SK-N-SH (cell line): ENCODE data around the gene SCG2. TPM values are rescaled to one million over a fixed set of nuclear protein-coding genes. Genes with fewer than 3 reads are reported as not detected.

Experiments
- CTCF ChIA-PET: fragments of 300-600, 350-600 bp; formaldehyde crosslinking; extraction: SDS; loops from one replicate; lab custom pipeline; 2021; lab: Yijun Ruan, JAX
- POLR2A ChIA-PET: fragments of 350-600 bp; sonication (Branson Sonifier 250); formaldehyde crosslinking; extraction: SDS; loops from one replicate; lab custom pipeline; 2020; ENCODE audit warnings: antibody characterized with exemption, inconsistent platforms; lab: Yijun Ruan, JAX
- DNase-seq: peaks from one replicate; pipeline ENCODE4 v3.0.0; 2012
- H2AFZ ChIP-seq: fragments of 200-600 bp; sonication (generic); 2 replicates; pipeline ENCODE4 v1.8.1; 2016; ENCODE audit warnings: antibody characterized with exemption, mild to moderate bottlenecking, low read depth
- H3F3A ChIP-seq: fragments of 200-600 bp; sonication (generic); replicated peaks from 2 replicates; pipeline ENCODE3; 2016; ENCODE audit warnings: antibody characterized with exemption, mild to moderate bottlenecking; ENCODE audit not compliant: insufficient read depth
- H3K27ac ChIP-seq, 2 experiments: fragments of 200-500 bp in 1 of 2; fragments of 200-600 bp in 1 of 2; sonication (Bioruptor generic) in 1 of 2; sonication (generic), shearing (Covaris generic) in 1 of 2; 2 replicates each; pipeline versions ENCODE4 v1.5.1 to v1.6.1; 2014 to 2016; ENCODE audit warnings: low read depth in 2 of 2, inconsistent platforms in 1 of 2, low read length in 1 of 2, mild to moderate bottlenecking in 1 of 2, mixed read lengths in 1 of 2
- H3K27me3 ChIP-seq: fragments of 200-600 bp; sonication (generic), shearing (Covaris generic); 2 replicates; pipeline ENCODE4 v1.6.1; 2016; ENCODE audit warnings: mixed run types; ENCODE audit not compliant: insufficient read depth
- H3K36me3 ChIP-seq, 2 experiments: fragments of 200-500 bp in 1 of 2; fragments of 200-600 bp in 1 of 2; sonication (Bioruptor generic) in 1 of 2; sonication (generic) in 1 of 2; replicated peaks in 1 of 2; 2 replicates each; pipeline versions ENCODE3 to v1.5.1; 2014 to 2016; ENCODE audit warnings: low read length in 1 of 2, mild to moderate bottlenecking in 1 of 2; ENCODE audit not compliant: insufficient read depth in 2 of 2, control insufficient read depth in 1 of 2
- H3K4me1 ChIP-seq, 2 experiments: fragments of 200-500 bp in 1 of 2; fragments of 200-600 bp in 1 of 2; sonication (Bioruptor generic) in 1 of 2; sonication (generic), shearing (Covaris generic) in 1 of 2; 2 replicates each; pipeline versions ENCODE4 v1.5.1 to v1.6.1; 2014 to 2016; ENCODE audit warnings: low read depth in 1 of 2, low read length in 1 of 2, mixed run types in 1 of 2; ENCODE audit not compliant: insufficient read depth in 2 of 2, control insufficient read depth in 1 of 2
- H3K4me2 ChIP-seq: fragments of 200-600 bp; sonication (generic), shearing (Covaris generic); 2 replicates; pipeline ENCODE4 v1.6.1; 2017; ENCODE audit warnings: mixed run types
- H3K4me3 ChIP-seq, 2 experiments: fragments of 200-500 bp in 1 of 2; fragments of 200-600 bp in 1 of 2; sonication (Bioruptor generic) in 1 of 2; sonication (generic), shearing (Covaris generic) in 1 of 2; 2 replicates each; pipeline versions ENCODE4 v1.5.1 to v1.8.1; 2014 to 2016; ENCODE audit warnings: low read depth in 2 of 2, inconsistent platforms in 1 of 2, low read length in 1 of 2, mild to moderate bottlenecking in 1 of 2, mixed read lengths in 1 of 2, moderate library complexity in 1 of 2
- H3K79me2 ChIP-seq: fragments of 200-600 bp; sonication (generic); 2 replicates; pipeline ENCODE4 v1.8.1; 2017; ENCODE audit warnings: mild to moderate bottlenecking; ENCODE audit not compliant: insufficient read depth
- H3K9ac ChIP-seq: fragments of 200-600 bp; sonication (generic); 2 replicates; pipeline ENCODE4 v1.6.1; 2017; ENCODE audit warnings: mixed run types
- H3K9me2 ChIP-seq: fragments of 200-600 bp; sonication (generic); 2 replicates; pipeline ENCODE4 v1.6.1; 2017; ENCODE audit warnings: mixed run types
- H3K9me3 ChIP-seq: fragments of 200-600 bp; sonication (generic); 2 replicates; pipeline ENCODE4 v1.6.1; 2017; ENCODE audit warnings: mixed run types, mild to moderate bottlenecking, moderate library complexity
- H4K20me1 ChIP-seq: fragments of 200-600 bp; sonication (generic); 2 replicates; pipeline ENCODE4 v1.6.1; 2017; ENCODE audit warnings: mild to moderate bottlenecking, mixed run types; ENCODE audit not compliant: insufficient read depth
- ELF1 ChIP-seq: IDR thresholded peaks from 2 replicates; pipeline ENCODE4 v1.4.0; 2012
- GABPA ChIP-seq: IDR thresholded peaks from 2 replicates; pipeline ENCODE4 v1.4.0; 2012; ENCODE audit warnings: low read depth, mild to moderate bottlenecking
- GATA2 ChIP-seq: sonication (generic); formaldehyde crosslinking; IDR thresholded peaks from 2 replicates; pipeline ENCODE4 v1.5.0; 2020; ENCODE audit warnings: mild to moderate bottlenecking, missing genetic modification reagents
- MXI1 ChIP-seq: IDR thresholded peaks from 2 replicates; pipeline ENCODE4 v1.6.1; 2012; ENCODE audit warnings: mild to moderate bottlenecking, low read depth, low read length, improper control_type of control experiment
- RAD21 ChIP-seq: IDR thresholded peaks from 2 replicates; pipeline ENCODE4 v1.6.1; 2012; ENCODE audit warnings: mild to moderate bottlenecking, low read length
- RCOR1 ChIP-seq: fragments of 150-350 bp; IDR thresholded peaks from 2 replicates; pipeline ENCODE4 v1.6.1; 2017; ENCODE audit warnings: antibody characterized with exemption, low read length
- REST ChIP-seq: IDR thresholded peaks from 2 replicates; pipeline ENCODE4 v1.6.1; 2012; ENCODE audit warnings: mild to moderate bottlenecking, low read depth, low read length, moderate library complexity
- RXRA ChIP-seq: IDR thresholded peaks from 2 replicates; pipeline ENCODE4 v1.4.0; 2012; ENCODE audit warnings: low read depth, mild to moderate bottlenecking, borderline replicate concordance
- WGBS: methylation state at CpG from one replicate; pipeline ENCODE4 v1.1.6; 2017; ENCODE audit warnings: low lambda C conversion rate; 5-methylcytosine and 5-hydroxymethylcytosine counted together
- polyA plus RNA-seq, 3 experiments: library from polyadenylated mRNA; depleted of rRNA; stranded (reverse); fragments of >200 nt; gene quantifications; 2 replicates each; pipeline ENCODE4 v1.2.3, GENCODE V29; 2012

The SCG2 gene
- polyA plus RNA-seq, 1 of the 3 experiments (the other 2 are of a cell fraction): 373 TPM

GRCh38 chr2:223618172-223619035, 16.2 kb upstream of the SCG2 start:
- TF ChIP-seq RAD21: peak; percentile 19; the same call in 1 of the 2 replicates
- no peak for TF ChIP-seq MXI1
- TF ChIP-seq, all 33 proteins: peak for 1
- DNase-seq: no peak
- no peaks in the 10 kb centered on the region for H3K79me2 ChIP-seq
- no peaks in the 10 kb centered on the region for H3K9me2 ChIP-seq
- no peak overlapping the region; a peak in 1 of 4 replicates for H3K4me3 ChIP-seq
- 89% methylated on average over 11 of the region's 13 CpGs for WGBS
- H3K9me3 ChIP-seq: no peaks in the 10 kb centered on the region
- no peak overlapping the region for H3K27ac ChIP-seq
- ChIA-PET POLR2A (no interaction called here), CTCF (interaction anchor here (0.7 to 1.2 kb wide), 2 partner anchors 18 to 371 kb away, joined by 3 read pairs; no protein-coding TSS in a partner anchor)
- no peaks in the 10 kb centered on the region for H3K36me3 ChIP-seq
- H3F3A ChIP-seq: peaks cover 5% of the 10 kb centered on the region
- peaks cover 12 to 13% of the 10 kb centered on the region in 2 experiments for H3K4me1 ChIP-seq
- no peak overlapping the region for H3K4me2 ChIP-seq
- no peaks in the 10 kb centered on the region for H3K27me3 ChIP-seq
- no peak overlapping the region for H2AFZ ChIP-seq
- H4K20me1 ChIP-seq: no peaks in the 10 kb centered on the region
- no peak overlapping the region for H3K9ac ChIP-seq

GRCh38 chr2:223614534-223614933, 12.4 kb upstream of the SCG2 start:
- Histone ChIP-seq H3K4me1 (peaks cover 8 to 13% of the 10 kb centered on the region in 2 experiments), H2AFZ (no peak overlapping the region), H3K9ac (no peak overlapping the region), H3K27ac (no peak overlapping the region), H3K4me3 (no peak overlapping the region), H3K79me2 (no peaks in the 10 kb centered on the region), H3K27me3 (no peaks in the 10 kb centered on the region), H3K9me2 (no peaks in the 10 kb centered on the region), H4K20me1 (no peaks in the 10 kb centered on the region), H3F3A (peaks cover 18% of the 10 kb centered on the region), H3K9me3 (no peaks in the 10 kb centered on the region), H3K36me3 (no peaks in the 10 kb centered on the region)
- POLR2A ChIA-PET: no interaction called here
- WGBS: 93% methylated on average over 1 of the region's 1 CpG
- TF ChIP-seq GATA2: peak; percentile 66
- no peak for TF ChIP-seq RXRA
- peak; percentile 6; the same call in 1 of the 2 replicates for TF ChIP-seq RCOR1
- TF ChIP-seq GABPA: no peak
- no peak for TF ChIP-seq ELF1
- TF ChIP-seq REST: no peak
- TF ChIP-seq, all 33 proteins: peak for 2
- CTCF ChIA-PET: interaction anchor here (1.3 kb wide), 2 partner anchors 14 to 633 kb away, joined by 3 to 4 read pairs; no protein-coding TSS in a partner anchor
- H3K4me2 ChIP-seq: no peak overlapping the region
- peak; percentile 33 for DNase-seq
